ENCODE results near the gene LCP1. TPM values are rescaled to one million over a fixed set of nuclear protein-coding genes. Genes with fewer than 3 reads are reported as not detected.
"Not testable (repeated sequence)": the region's sequence is repeated elsewhere in the genome, so short reads cannot be mapped to it uniquely, and the experiment has no call there.

Gene LCP1
- total RNA-seq, 1 experiment from 2014 or later = 13.3 TPM

DNA sequence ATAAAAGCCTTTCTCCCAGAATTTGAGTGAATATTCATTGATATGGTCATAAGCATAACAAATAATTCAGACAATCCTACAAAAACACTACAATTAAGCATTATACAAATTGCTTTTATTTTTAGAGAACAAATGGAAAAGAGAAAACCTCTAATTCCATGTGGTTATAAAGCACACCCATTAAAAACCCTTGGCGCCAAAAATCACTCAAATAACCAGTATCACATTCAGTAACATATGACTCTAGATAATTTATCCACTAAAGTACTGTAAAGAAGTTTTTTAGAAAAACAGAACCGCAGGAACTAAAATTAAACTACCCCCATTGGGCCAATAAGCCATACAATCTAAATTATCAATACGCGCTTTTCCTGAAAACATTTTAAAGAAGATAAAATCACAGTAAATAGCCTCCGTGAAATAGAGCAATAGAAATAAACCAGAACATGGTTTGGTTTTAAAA, 569 bp downstream of the LCP1 start:
- DNase-seq (ENCODE audit: low spot score) = no peak

DNA sequence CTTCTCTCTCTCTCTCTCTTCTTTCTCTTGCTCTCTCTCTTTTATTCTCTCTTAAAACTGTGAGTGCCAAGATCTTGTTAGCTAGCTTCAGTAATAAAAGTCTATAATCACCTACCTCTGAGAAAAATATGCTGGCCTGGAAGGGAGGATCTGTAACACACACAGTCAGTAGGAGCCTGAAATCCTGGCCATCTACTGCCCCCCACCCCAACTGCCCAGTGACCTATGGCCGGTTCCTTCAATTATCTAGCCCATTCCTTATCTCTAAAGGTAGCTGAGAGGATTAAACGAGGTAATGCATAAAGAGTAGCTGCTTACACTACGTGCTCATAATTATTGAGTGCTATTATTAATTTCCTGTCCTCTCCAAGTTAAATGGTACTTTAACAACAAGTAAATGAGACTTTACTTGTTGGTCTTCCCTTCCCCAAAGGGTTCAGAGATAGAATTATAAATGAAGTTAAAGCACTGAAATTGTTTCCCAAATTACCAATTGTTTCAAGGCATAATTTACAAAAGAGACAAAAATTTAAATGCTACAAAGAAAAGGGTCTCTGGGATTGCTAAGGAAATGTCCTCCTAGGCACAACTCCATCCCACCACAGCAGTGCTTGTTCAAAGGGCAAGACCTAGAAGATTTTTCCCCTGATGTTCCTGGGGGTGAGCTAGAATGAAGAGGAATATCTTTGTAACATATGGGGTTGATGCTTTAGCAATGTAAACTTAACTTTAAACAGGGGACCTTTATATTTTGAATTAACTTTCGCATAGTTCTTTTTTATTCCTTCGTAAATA, 1.8 kb downstream of the LCP1 start:
- no peak for DNase-seq (ENCODE audit: low spot score)

DNA sequence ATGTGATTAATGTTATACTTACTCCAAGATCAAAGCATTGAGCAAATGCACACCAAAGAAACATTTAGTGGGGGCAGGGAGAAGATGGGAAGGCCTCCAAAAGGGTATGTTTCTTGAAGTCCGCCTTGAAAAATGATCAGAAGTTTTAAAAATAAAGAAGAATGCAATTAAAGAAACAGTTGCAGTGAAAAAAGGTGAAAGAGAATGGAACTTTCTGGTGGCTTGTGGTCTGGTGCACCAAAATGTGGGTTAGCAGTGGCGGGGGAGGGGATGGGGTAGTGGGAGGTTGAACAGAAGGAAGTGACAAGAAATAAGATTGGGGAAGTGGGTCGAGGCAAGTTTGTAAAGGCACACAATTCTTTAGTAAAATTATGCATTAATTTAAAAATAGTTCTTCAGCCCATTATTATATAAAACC, 2.5 kb downstream of the LCP1 start:
- DNase-seq (ENCODE audit: low spot score) = no peak

DNA sequence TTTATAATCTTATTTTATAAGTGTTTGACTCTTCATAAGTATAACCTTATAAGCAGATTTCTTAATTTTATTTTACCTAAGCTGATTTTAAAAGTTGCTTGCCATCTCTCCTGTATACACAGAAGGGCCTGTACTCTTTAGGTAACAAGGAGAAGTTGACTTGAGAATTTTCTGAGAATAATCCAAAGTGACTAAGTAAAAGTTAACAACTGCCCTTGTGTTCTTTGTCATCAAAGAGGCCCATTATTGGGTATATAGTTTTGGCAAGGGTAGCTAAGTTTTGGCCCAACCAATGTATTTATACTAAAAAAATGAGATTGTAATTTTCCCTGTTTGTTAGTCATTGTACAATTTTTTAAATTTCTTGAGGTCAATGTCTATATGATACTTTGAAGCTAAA, 3.2 kb downstream of the LCP1 start:
- DNase-seq (ENCODE audit: low spot score) = no peak

DNA sequence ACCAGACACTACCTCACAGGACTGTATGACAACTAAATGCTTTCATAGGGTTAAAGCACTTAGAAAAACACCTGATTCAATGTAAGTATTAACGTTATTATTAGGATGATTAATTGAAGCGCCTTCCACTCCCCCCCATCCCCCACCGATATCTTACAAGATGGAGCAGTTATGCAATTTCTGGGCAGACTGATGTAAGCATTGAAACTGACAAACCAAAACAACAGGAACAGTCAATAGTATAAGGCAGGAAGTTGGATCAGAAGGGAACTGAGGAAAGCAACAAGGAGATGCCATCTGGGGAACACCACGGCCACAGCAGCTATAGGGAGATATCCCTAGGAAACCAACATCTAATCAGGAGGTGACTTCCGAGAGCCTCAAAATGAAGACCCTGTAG, 3.8 kb downstream of the LCP1 start:
- no peak for DNase-seq (ENCODE audit: low spot score)

DNA sequence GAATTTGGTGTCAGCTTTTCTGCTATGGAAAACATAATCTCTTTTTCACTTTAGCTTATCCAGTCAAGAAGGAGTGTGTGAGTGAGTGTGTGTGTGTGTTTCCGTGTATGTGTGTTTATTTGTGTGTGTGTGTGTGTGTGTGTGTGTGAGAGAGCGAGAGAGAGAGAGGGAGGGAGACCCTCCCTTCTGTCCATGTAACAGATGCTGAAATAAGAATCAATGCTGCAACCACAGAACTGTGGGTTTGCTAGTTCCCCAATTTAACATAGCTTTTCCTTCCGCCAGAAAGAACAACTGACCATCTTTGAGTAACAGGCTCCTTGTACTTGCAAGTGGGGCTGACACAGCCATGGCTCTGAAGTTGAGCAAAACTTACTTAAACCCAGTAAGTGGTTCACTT, 5.2 kb downstream of the LCP1 start:
- no peak for DNase-seq (ENCODE audit: low spot score)

DNA sequence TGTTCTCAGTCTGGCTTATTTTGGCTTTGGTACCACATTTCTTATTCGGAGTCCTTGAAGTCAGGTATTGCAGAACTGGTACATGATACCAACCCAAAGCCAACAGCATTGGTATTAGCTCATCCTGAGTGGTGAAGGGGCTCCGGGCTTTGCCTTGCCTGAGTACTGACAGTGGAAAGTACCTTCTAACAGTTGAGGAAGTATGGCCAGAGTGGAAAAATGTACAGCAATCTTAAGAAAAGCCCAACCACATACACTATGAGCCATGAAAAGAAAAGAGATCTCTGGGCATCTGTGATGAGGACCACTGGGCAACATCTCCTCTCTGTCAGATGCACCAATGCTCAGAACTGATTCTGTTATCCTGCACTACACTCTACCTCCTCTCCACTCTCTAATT, 8.3 kb downstream of the LCP1 start:
- no peak for DNase-seq (ENCODE audit: low spot score)

DNA sequence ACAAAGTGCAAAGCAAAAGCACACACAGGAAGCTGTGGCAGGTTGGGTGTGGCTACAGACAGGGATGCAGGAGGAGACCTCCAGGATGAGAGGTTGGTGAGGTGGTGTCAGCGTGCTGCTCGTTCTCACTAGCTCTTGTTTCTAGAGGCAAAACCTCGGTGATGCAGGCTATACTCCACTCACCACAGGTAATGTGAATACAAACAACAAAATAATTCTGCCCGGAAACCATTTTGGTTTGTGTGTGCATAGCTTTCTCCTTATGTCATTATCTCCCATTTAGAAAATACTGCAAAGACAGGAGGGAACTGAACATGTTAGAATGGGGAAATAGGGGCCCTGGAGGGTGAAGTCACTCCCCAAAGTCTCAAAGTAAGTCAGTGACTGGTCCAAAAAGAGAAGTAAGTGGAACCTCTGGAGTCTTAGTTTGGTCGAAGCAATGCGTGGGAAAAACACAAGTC, 9.4 kb downstream of the LCP1 start:
- DNase-seq (ENCODE audit: low spot score) = peak; percentile 20

DNA sequence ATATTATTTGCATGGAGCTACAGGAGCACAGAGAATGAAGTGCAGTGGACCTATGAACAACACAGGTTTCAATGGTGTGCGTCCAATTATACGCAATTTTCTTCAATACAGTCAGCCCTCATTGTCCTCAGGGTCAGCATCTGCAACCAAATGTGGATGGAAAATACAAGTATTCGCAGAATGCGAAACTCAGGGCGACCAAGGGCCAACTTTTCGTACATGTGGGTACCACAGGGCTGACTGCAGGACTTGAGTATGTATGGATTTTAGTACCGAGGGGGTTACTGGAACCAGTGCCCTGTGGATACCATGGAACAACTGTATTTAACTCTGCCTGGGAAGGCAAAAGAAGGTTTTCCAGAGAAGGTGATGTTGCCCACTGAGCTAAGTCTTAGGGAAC, 10.2 kb downstream of the LCP1 start:
- DNase-seq (ENCODE audit: low spot score) = no peak

DNA sequence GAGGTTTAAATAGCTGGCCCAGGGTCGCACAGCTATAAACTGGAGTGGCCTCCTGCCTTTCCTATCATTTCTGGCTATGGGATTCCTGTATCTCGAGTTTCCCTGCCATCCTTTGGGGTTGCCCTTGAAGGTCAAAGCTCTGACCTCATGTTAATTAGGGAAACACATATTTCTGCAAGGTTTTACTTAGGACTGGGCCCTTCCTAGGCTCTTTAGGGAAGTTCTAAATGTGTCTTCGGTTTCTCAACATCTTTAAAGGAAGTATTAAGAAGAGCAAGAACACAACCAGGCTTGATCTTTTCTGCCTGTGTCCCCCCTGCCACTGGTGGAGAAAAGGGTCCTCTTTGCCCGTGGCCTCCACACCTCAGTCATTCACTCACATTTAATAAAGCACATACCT, 10.8 kb downstream of the LCP1 start:
- DNase-seq (ENCODE audit: low spot score) = no peak

DNA sequence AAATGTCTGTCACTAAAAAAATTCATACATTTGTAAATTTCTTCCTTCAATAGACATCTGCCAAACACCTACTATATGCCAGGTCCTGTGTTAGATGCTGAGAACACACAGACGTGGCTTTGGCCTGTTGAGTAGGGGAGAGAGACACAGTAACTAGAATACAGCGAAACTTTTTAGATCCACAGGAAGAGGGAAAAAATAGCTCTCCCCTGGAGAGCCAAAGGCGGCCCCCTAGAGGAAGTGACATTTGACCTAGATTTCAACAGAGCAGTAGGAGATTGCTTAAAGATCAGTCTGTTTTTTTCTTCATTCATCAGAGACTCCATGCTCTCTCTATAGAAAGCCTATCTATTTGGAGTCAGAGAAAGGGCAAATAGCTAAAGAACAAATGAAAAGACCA, 11.3 kb downstream of the LCP1 start:
- no peak for DNase-seq (ENCODE audit: low spot score)

DNA sequence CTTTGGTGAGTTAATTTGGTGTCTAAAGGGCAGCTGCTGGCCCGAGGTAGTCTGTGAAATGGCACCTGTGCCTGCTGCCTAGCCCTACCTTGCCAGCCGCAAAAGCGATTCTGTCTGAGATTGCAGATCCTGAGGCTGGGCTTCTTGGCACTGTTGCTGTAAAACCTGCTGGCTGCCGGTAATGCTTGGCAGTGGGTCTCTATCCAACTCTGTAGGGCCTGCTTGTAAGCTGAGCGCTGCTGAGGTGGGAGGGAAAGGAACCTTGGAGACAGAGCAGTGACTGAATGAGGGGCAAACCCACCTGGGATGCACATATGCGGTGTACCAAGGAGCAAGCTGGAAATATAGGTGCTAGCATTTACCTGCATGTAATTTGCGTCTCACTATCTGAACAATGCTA, 11.7 kb downstream of the LCP1 start:
- no peak for DNase-seq (ENCODE audit: low spot score)

DNA sequence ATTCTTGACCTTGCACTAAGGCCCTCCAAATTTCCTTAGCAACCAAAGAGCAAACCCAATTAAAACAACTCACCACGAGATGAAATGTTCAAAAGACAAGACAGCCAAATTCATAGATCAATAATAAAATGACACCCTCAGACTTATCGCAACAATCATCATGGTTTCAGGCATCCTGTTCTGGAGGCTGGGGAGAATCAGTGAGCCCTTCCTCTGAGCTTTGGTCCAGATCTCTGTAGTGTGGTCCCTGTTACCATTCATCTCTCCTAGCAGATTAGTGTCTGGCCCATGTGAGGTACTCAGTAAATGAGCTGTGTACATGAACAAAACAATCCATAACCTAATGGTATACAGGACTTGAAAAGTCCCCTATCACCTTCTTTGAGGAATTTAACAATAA, 12.2 kb downstream of the LCP1 start:
- DNase-seq (ENCODE audit: low spot score) = no peak

DNA sequence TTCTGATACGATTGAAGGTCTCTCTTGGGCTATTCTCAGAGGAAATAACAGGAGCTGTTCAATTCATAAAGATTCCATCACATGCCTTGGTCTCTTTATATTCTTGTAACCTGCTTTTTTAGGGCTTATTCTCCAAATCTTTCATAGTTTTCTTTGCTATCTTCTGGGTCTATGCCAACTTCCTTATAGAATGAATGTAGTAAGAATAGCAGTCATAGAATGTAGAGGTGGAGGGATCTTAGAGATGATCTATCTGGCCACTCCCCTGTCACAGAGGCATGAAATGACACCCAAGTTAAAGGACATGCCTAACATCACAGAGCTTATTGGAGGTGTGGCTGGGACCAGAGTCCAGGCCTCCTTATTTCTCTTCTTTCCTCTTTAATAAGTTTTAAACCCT, 13.2 kb downstream of the LCP1 start:
- no peak for DNase-seq (ENCODE audit: low spot score)

DNA sequence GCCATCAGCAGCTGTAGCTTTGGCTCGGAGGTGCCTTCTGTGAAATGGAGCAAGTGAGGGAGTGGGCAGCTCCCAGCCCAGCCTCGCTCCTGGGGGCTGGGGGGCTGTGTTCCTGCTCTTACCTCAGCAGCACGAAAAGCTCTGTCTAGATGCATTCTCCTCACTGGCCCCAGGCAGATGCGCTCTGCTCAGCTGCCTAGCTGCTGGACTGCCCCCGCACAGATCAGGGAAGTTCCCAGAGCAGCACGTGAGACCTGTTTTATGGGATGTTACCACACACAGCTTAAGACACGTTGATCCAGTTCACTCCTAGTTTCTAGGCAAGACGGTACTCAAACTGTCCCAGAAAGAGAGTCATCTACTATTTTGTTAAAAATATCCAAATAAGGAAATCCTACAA, 13.6 kb downstream of the LCP1 start:
- no peak for DNase-seq (ENCODE audit: low spot score)

DNA sequence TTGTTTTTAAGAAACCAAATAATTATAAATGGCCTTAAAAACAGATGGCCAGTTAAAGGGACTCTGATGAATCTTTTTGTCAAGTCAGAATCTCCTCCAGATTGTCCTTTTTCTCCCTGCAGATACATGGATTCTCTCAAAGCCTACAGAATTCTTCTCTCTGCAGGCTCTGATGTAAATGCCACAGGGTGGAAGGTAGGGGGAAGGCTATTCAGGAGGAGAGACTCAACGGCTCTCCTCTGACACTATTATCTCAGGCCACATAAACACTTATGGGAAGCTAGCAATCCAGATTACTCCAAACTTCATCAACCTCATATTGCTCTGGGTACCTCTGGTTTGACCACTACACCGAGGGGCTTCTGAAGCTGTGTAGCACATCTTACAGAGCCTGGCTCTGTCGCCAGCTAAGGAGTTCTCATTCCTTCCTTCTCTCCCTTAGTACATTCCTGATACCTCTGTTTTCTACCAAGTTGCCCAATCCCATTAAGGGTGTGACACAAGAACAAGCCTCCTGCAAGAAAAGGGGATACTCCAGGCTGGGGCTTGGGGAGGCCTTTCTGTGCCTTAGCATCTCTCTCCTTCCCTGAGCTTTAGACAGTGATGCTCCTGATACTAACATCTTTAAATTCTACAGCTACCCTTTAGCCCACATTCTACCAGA, 14.9 kb downstream of the LCP1 start:
- DNase-seq (ENCODE audit: low spot score) = no peak

DNA sequence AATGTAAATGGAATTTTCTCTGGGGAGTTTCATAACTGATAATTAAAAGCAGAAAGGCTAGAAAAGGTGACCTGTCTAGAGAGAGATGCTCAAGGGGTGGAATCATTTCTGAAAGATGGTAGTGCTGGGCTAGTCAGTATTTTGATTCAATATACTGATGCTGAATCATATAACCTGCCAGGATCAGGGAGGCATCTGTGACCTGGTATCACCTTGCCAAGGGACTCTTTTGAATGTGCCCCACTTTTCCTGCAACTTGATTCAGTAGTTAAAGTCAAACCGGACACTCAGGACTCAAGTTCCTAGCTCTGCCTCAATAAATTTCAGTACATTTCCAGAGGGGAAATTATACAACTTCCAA, 15.8 kb downstream of the LCP1 start:
- no peak for DNase-seq (ENCODE audit: low spot score)

DNA sequence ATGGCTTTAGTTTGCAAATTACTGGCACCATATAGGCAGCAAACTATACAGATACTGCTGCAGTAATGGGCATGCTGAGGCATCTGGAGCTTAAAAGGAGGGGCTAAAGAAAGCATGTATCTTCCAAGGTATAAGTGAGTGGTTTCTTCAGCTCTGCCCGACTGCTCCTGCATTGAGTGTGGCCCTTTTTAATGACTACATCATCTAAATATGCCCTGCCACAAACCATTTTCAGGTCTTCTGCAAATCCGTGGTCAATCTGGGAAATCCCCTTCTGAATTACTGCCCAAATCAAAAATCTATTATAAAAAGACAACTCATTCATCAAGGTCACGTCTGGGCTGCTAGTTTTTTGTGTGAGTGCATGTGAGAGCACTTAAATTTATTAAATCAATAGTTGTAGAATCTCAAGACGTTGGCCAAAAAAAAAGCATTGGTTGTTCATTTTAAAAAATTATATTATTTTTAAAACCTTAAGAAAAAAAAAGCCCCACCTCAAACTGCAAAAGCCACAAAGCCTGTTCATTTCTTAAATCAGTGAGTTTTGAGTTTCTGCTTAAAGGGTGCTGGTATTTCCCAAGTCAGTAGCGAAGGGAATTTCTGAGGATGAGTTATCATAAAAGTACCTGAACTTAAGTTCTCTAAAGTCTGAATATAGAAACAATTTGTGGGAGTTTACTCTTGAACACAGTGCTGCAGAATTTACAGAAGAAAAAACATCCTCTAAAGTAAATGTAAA, 16.3 kb downstream of the LCP1 start:
- DNase-seq (ENCODE audit: low spot score) = peak; percentile 54

DNA sequence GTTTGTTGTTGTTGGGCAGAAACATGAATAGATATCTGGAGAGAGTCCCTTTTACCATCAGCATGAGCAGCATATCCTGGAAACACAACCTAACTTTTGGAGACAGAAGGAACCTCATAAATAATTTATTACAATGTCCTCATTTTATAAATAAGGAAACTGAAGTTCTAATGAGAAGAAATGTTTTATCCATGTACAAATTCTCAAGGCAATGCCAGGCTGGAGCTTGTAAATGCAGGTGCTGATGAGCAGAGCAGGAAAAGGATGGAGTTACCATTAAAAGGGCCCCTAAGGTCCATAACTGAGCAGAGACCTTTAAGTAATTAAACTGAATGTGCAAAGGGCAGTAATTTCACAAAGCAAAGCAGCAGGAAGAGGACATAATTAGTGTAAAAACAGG, 17.3 kb downstream of the LCP1 start:
- DNase-seq (ENCODE audit: low spot score) = no peak

DNA sequence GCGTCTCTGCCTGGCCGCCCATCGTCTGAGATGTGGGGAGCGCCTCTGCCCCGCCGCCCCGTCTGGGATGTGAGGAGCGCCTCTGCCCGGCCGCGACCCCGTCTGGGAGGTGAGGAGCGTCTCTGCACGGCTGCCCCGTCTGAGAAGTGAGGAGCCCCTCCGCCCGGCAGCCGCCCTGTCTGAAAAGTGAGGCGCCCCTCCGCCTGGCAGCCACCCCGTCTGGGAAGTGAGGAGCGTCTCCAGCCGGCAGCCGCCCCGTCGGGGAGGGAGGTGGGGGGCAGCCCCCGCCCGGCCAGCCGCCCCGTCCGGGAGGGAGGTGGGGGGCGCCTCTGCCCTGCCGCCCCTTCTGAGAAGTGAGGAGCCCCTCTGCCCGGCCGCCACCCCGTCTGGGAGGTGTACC, 19.2 kb downstream of the LCP1 start:
- DNase-seq (ENCODE audit: low spot score) = not testable (repeated sequence)

DNA sequence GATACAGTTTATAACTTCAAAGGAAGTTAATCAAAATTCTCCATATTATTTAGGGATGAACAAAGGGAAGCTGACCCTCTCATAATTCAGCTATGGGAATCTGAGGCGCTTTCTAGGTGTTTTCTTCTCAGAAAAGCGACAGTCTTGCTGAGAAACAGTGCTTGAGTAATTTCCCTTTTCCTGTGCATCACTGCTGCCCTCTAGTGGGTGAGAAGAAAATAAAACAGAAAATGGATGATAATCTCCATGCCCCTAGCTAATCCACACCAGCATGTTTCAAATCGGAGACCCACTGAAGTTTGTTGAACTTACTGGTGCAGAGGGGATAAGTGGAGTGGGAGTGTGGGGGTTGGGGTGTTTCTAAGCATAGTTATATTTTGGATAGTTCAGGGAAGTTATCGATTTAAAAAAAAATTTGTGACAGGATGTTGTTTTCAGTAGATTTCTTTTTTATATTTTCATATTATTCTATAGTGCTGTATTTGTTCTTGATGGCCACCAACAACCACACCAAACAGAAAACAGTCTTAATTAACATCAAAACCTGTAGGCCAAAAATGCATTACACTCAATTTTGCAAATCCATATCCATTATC, 21.4 kb downstream of the LCP1 start:
- peak; percentile 47 for DNase-seq (ENCODE audit: low spot score)

DNA sequence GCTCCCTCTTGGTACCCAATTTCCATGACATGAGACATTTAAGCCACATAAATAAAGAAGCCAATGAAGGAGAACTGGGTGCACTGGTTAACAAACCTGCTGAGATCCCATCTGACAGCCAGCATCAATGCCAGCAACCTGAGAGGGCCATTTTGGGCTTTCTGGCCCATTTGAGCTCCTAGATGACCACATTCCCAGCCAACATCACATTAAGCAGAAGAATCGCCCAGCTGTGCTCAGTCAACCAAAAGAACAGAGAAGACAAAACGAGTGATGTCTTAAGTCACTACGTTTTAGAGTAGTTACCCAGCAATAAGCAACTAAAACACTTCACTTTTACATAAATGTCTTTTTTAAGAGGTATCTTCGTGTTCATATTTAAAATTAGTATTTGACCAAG, 21.9 kb downstream of the LCP1 start:
- DNase-seq (ENCODE audit: low spot score) = no peak

Data from A172 (cell line).